K562 (cell line): Measurements from ENCODE around the gene IKBKG. TPM values are rescaled to one million over a fixed set of nuclear protein-coding genes. Genes with fewer than 3 reads are reported as not detected.

ENCODE experiments used
- CTBP1 ChIP-seq: fragments of 450-650 bp; IDR thresholded peaks from 2 replicates; pipeline ENCODE4 v1.6.1; 2016; ENCODE audit warnings: borderline replicate concordance
- E2F6 ChIP-seq, 2 experiments: IDR thresholded peaks; 2 replicates each; pipeline ENCODE4 v1.6.1; 2011; ENCODE audit warnings: borderline replicate concordance in 1 of 2, control low read depth in 1 of 2, low read depth in 1 of 2, low read length in 1 of 2, mild to moderate bottlenecking in 1 of 2, mixed read lengths in 1 of 2, moderate library complexity in 1 of 2; ENCODE audit not compliant: insufficient read depth in 1 of 2, insufficient read length in 1 of 2, poor library complexity in 1 of 2, severe bottlenecking in 1 of 2; ENCODE audit errors: extremely low read depth in 1 of 2
- EGR1 ChIP-seq: fragments of 450-650 bp; conservative IDR thresholded peaks from 2 replicates; pipeline ENCODE4 v1.6.1; 2017; ENCODE audit warnings: mild to moderate bottlenecking
- KDM5B ChIP-seq: fragments of 200-600 bp; sonication (generic); IDR thresholded peaks from 2 replicates; pipeline ENCODE4 v1.6.1; 2012; ENCODE audit warnings: low read depth, mild to moderate bottlenecking, moderate library complexity, low read length, control low read depth, inconsistent platforms; ENCODE audit not compliant: insufficient replicate concordance
- KLF1 ChIP-seq: fragments of 450-650 bp; IDR thresholded peaks from 2 replicates; pipeline ENCODE4 v1.6.1; 2016; ENCODE audit warnings: missing genetic modification characterization, missing compliant biosample characterization
- MAX ChIP-seq: sonication (generic); formaldehyde crosslinking; IDR thresholded peaks from 2 replicates; pipeline ENCODE4 v1.9.0; 2022; ENCODE audit warnings: mild to moderate bottlenecking, missing genetic modification reagents
- MEIS2 ChIP-seq: fragments of 450-650 bp; IDR thresholded peaks from 2 replicates; pipeline ENCODE4 v1.6.1; 2014; ENCODE audit warnings: mild to moderate bottlenecking; ENCODE audit not compliant: partially characterized antibody
- NONO ChIP-seq, 2 experiments: fragments of 200-400 bp in 1 of 2; fragments of 450-650 bp in 1 of 2; formaldehyde crosslinking in 1 of 2; IDR thresholded peaks; 2 replicates each; pipeline ENCODE4 v1.6.1; 2017; ENCODE audit warnings: low read depth in 2 of 2, mild to moderate bottlenecking in 2 of 2, moderate library complexity in 2 of 2, low read length in 1 of 2
- NR1H2 ChIP-seq: sonication (generic); formaldehyde crosslinking; IDR thresholded peaks from 2 replicates; pipeline ENCODE4 v1.4.0; 2020; ENCODE audit warnings: mild to moderate bottlenecking, missing genetic modification reagents
- PCBP1 ChIP-seq: fragments of 200-400 bp; formaldehyde crosslinking; IDR thresholded peaks from 2 replicates; pipeline ENCODE4 v1.6.1; 2018; ENCODE audit warnings: mild to moderate bottlenecking, low read depth, low read length; ENCODE audit not compliant: poor library complexity, severe bottlenecking
- PHTF2 ChIP-seq: fragments of 250-450 bp; sonication (Bioruptor Pico); IDR thresholded peaks from 2 replicates; pipeline ENCODE4 v1.5.0; 2021; ENCODE audit warnings: mild to moderate bottlenecking
- POLR2A ChIP-seq: fragments of 450-650 bp; conservative IDR thresholded peaks from 2 replicates; pipeline ENCODE4 v1.6.1; 2016
- RBM34 ChIP-seq: fragments of 200-400 bp; formaldehyde crosslinking; IDR thresholded peaks from 2 replicates; pipeline ENCODE4 v1.6.1; 2018; ENCODE audit warnings: low read length, borderline replicate concordance; ENCODE audit not compliant: insufficient read depth
- UBTF ChIP-seq, 2 experiments: IDR thresholded peaks; 2 replicates each; pipeline ENCODE4 v1.6.1; 2012; ENCODE audit warnings: improper control_type of control experiment in 2 of 2, low read depth in 2 of 2, low read length in 2 of 2, borderline replicate concordance in 1 of 2
- VEZF1 ChIP-seq: fragments of 200-800 bp; sonication (Bioruptor generic); IDR thresholded peaks from 2 replicates; pipeline ENCODE4 v1.6.1; 2017; ENCODE audit warnings: missing genetic modification characterization, missing compliant biosample characterization
- ZBTB1 ChIP-seq: sonication (generic); formaldehyde crosslinking; IDR thresholded peaks from 2 replicates; pipeline ENCODE4 v1.8.1; 2023; ENCODE audit warnings: missing genetic modification reagents, low read depth, mild to moderate bottlenecking, borderline replicate concordance
- ZBTB9 ChIP-seq: fragments of 450-650 bp; formaldehyde crosslinking; IDR thresholded peaks from 2 replicates; pipeline ENCODE4 v1.4.0; 2020; ENCODE audit warnings: mild to moderate bottlenecking, moderate library complexity
- ZSCAN29 ChIP-seq: fragments of 450-650 bp; IDR thresholded peaks from 2 replicates; pipeline ENCODE4 v1.6.1; 2017
- polyA plus RNA-seq, 8 experiments: library from polyadenylated mRNA; depleted of rRNA in 4 of 8; stranded (reverse) in 5 of 8; unstranded in 3 of 8; fragments of >200 nt; fragmentation: Nextera tagmentation in 2 of 8; fragmentation: Illumina TruSeq in 1 of 8; extraction: Ambion mirVana in 2 of 8; extraction: Trizol in 1 of 8; gene quantifications; 2 replicates each; pipeline versions ENCODE4 v1.2.1 to v1.2.3, GENCODE V29; 2011 to 2014; ENCODE audit warnings: inconsistent platforms in 1 of 8, missing spikeins in 1 of 8
- total RNA-seq, 7 experiments: library from RNA; depleted of rRNA in 6 of 7; stranded (reverse); fragments of >200 nt in 6 of 7; fragmentation: Illumina TruSeq in 2 of 7; extraction: Trizol in 2 of 7; gene quantifications; 2 replicates each; pipeline versions ENCODE4 v1.2.1 to v1.2.3, GENCODE V29; 2011 to 2021; ENCODE audit warnings: low replicate concordance in 1 of 7

IKBKG gene
- total and polyA plus RNA-seq, 9 of the 15 experiments (the other 6 are each of a cell fraction or from before 2014, with no cell fraction given) = 0.68 to 60.0 (median 21.9) TPM

- TF ChIP-seq VEZF1 (CRISPR knock-in tag) = peak; percentile 79
- peak; percentile 69 for TF ChIP-seq POLR2A
- TF ChIP-seq ZSCAN29 = no peak
- TF ChIP-seq UBTF (IDR thresholded peaks at IDR 0.05; ENCODE audit: borderline replicate concordance in 1 of 2, low read depth in 2 of 2, low read length in 2 of 2) = 0 out of 4 replicates have a peak, but pooled peaks of 1 of the 2 experiments have one; percentile 18
- 0 out of 2 replicates have a peak, but pooled peaks have one; percentile 14 for TF ChIP-seq NR1H2 (CRISPR knock-in tag)
- no peak for TF ChIP-seq ZBTB1 (CRISPR knock-in tag)
- TF ChIP-seq CTBP1 = peak; percentile 66
- TF ChIP-seq MEIS2 = peak; percentile 25
- peak; percentile 34 for TF ChIP-seq MAX (CRISPR knock-in tag)
- TF ChIP-seq E2F6 (IDR thresholded peaks at IDR 0.05; ENCODE audit: borderline replicate concordance in 1 of 2, extremely low read depth in 1 of 2, insufficient read depth in 1 of 2, insufficient read length in 1 of 2, low read depth in 1 of 2, low read length in 1 of 2, poor library complexity in 1 of 2, severe bottlenecking in 1 of 2) = peak; percentile 11 to 83
- TF ChIP-seq PHTF2 = no peak
- TF ChIP-seq PCBP1 = peak; percentile 7
- TF ChIP-seq ZBTB9 (CRISPR knock-in tag) = peak; percentile 27; the same call in 1 of the 2 replicates
- TF ChIP-seq RBM34 = 0 out of 2 replicates have a peak, but pooled peaks have one; percentile 76
- peak in 1 of 2 experiments; percentile 63; a peak in 1 of 4 replicates for TF ChIP-seq NONO (IDR thresholded peaks at IDR 0.05; ENCODE audit: low read depth in 2 of 2, low read length in 1 of 2)
- peak; percentile 27 for TF ChIP-seq KDM5B
- TF ChIP-seq KLF1 (tag) = no peak
- TF ChIP-seq EGR1 = peak; percentile 51; the same call in 1 of the 2 replicates
Measured at GRCh38 chrX:154546354-154547244, 821 bp upstream of the IKBKG start, which contains the start of gene G6PD (continued).
